T-helper 1 cell treated with Interleukin-12 subunit alpha and Interleukin-12 subunit beta and Interleukin-4 antibody, amounts not matched to agents 30 ng/mL and 1 ng/mL, for 36 hours (primary cell): ENCODE results near the gene CDC16. TPM values are rescaled to one million over a fixed set of nuclear protein-coding genes. Genes with fewer than 3 reads are reported as not detected.
"Not testable (repeated sequence)": the region's sequence is repeated elsewhere in the genome, so short reads cannot be mapped to it uniquely, and the experiment has no call there.

Source experiments
- intact Hi-C: fragments of 100-400 bp; cut with micrococcal nuclease; formaldehyde crosslinking; loops from one replicate; pipeline ENCODE4 v1.15.1; 2024
- total RNA-seq: library from RNA; stranded (reverse); gene quantifications from 2 replicates; pipeline ENCODE4 v1.2.3, GENCODE V29; 2022

Gene CDC16
- total RNA-seq, 1 donor from 2014 or later = 78.5 TPM

GRCh38 chr13:114226699-114227323 lies 7.9 kb upstream of the CDC16 start:
- intact Hi-C loops = loop anchor here (1.0 to 5.0 kb wide), 9 partner anchors 8 to 410 kb away; no protein-coding TSS in a partner anchor

- intact Hi-C loops = loop anchor here (1.0 to 5.0 kb wide), 2 partner anchors 8 to 180 kb away; no protein-coding TSS in a partner anchor
These were observed 7.2 kb upstream of the CDC16 start for GRCh38 chr13:114227528-114227927.

- intact Hi-C loops = loop anchor here (5.0 kb wide), 1 partner anchor 181 kb away; no protein-coding TSS in a partner anchor
These were observed 6.5 kb upstream of the CDC16 start for GRCh38 chr13:114228176-114228575.

DNA sequence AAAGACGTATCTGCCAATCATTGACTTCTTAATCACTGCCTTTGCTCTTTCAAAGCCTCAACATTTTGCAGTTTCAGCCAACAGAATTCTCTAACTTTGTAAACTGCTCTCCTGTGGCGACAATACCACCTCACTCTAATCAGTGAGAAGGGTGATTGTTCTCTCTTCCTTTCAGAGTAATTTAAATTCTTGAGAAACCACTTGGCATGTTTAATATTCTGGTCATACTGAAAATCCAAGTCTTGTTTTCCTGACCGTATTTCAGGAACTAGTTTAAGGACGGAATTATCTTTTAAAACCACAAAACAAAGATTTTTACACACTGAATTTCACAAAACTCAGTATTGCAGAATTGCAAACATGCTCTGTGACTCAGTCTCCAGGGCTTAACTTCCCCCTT lies 5.2 kb upstream of the CDC16 start:
- intact Hi-C loops = loop anchor here (5.0 kb wide), 1 partner anchor 182 kb away; no protein-coding TSS in a partner anchor

DNA sequence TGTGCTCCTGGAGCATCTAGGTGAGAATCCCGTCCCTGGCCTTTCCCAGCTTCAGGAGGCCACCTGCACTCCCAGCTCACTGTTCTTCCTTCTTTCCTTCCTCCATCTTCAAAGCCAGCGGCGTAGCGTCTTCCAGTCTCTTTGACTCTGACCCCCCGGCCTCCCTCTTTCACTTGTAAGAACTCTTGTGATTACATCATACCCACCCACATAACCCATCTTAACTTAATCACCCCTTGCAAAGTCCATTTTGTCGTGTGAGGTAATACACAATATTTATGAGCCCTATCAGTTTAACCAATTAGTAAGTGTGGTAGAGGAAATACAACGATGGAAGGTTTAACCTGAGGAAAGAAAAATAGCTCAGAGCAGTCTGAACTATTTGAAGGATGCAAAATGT lies 4.6 kb upstream of the CDC16 start:
- intact Hi-C loops = no loop called here

GRCh38 chr13:114230575-114230974 lies 4.1 kb upstream of the CDC16 start:
- intact Hi-C loops = no loop called here

GRCh38 chr13:114231886-114232285 lies 2.8 kb upstream of the CDC16 start:
- intact Hi-C loops = no loop called here

- intact Hi-C loops = loop anchor here (2.0 kb wide), 2 partner anchors 169 to 417 kb away; no protein-coding TSS in a partner anchor
These were observed 442 bp upstream of the CDC16 start for GRCh38 chr13:114234266-114234644.

DNA sequence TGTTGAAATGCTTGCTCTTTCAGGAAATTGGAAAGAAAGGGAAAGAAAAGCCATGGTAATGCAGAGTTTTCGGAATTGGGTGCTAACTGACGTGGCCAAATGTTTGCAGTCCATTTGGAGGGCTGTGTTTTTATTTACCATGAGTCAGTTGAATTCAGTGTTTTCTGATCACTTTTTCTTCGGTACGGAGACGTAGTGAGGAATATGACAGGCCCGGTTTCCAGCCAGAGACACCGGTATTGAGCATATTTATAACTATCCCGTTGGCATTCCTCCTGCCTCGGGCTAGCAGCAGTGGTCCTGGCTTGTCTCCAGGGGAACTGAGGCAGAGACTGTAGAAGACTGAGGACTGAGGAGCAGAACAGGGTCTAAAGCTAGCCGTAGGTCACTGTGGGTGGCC lies 1.0 kb downstream of the CDC16 start:
- intact Hi-C loops = loop anchor here (1.0 to 2.0 kb wide), 5 partner anchors 8 to 419 kb away; partner anchors contain the start of genes CHAMP1 and UPF3A

GRCh38 chr13:114236227-114236626 lies 1.5 kb downstream of the CDC16 start:
- intact Hi-C loops = no loop called here

- intact Hi-C loops = no loop called here
These were observed 2.9 kb downstream of the CDC16 start for GRCh38 chr13:114237415-114238112.

DNA sequence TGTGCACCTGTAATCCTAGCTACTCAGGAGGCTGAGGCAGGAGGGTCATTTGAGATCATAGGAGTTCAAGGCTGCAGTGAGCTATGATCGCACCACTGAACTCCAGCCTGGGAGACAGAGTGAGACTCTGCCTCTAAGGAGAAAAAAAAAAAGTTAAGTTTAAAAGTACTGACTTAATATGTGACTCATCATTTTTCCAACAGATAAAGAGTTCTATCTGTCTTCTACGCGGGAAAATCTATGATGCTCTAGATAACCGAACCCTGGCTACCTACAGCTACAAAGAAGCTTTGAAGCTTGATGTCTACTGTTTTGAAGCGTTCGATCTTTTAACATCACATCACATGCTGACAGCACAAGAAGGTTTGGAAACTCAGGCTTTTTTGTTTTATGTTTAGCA lies 7.2 kb downstream of the CDC16 start:
- intact Hi-C loops = no loop called here

GRCh38 chr13:114243971-114244370 lies 9.3 kb downstream of the CDC16 start:
- intact Hi-C loops = no loop called here

DNA sequence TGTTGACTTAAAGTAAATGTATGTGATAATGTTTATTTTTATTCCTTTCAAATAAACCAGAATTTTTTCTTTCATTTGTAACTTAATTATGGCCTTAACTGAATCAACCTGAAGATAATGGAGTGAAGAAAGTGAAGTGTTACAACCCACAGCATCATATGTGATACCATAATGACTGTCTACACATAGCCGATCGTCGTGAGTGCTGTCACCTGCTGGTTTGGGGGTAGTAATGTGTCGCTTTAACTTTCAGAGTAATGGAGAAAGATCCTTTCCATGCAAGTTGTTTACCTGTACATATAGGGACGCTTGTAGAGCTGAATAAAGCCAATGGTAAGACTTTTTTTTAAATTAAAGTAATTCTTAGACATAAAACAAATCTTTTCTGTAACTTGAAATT lies 9.9 kb downstream of the CDC16 start:
- intact Hi-C loops = no loop called here

GRCh38 chr13:114248011-114248410 lies 13.3 kb downstream of the CDC16 start:
- intact Hi-C loops = no loop called here

GRCh38 chr13:114249077-114249476 lies 14.4 kb downstream of the CDC16 start:
- intact Hi-C loops = no loop called here

- intact Hi-C loops = not testable (repeated sequence)
These were observed 17.1 kb downstream of the CDC16 start for GRCh38 chr13:114251639-114252440.

DNA sequence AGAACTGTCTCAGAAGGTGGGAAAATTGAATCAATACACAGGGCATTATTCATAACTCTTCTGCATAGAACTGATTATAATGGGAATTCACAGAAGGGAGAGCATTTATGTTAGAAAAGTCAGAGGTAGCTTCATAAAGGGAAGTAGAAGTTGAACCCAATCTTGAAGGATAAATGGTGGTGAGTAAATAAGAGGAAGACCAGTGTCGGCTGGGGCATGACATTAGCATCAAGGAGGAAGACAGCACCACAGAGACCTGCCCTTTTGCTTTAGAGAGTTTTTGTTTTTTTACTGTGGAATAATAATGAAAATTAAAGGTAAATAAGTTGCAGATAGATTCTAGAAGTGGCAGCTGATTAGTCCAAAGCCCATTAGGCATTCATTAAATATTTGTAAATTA lies 21.9 kb downstream of the CDC16 start:
- intact Hi-C loops = no loop called here

- intact Hi-C loops = no loop called here
These were observed 22.3 kb downstream of the CDC16 start for GRCh38 chr13:114257014-114257413.

GRCh38 chr13:114258589-114258988 lies 23.9 kb downstream of the CDC16 start:
- intact Hi-C loops = no loop called here

DNA sequence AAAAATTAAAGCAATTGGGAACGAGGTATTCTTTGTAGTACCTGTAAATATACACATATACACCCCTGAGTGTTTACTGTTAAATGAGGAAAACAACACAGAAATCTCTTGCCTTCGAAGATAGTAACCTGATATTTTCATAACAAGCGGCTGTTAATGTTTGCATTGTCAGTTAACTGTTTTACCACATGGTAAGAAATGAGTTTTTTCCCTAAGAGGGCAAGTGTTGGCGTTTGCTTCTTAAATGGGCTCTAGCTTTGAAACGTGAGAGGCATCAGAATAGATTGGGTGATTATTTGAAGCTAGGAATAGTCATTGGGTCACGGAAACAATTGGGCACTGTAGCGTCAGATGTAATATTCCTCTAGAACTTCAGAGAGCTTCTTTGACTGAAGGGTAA lies 24.7 kb downstream of the CDC16 start:
- intact Hi-C loops = no loop called here

DNA sequence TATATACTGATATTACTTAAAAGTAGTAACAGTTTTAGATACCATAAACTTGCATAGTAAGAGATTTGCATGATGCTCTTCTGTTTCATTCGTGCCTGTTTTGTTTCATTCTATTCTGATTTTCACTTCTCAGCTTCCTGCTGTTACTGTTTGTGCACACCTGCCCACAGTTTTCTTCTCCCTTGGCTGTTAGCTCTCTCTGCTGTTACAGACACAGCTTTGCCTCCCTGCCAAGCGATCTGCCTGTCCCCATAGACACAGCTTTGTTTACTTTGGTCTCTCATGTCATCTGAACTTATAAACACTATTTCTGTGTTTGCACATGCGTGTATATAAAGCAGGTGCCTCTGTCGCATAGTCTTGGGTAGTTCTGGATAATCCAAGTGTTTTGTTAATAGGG lies 25.3 kb downstream of the CDC16 start:
- intact Hi-C loops = no loop called here
